Activated CD4-positive, alpha-beta T cell treated with anti-CD3 and anti-CD28 coated beads for 4 hours (primary cell): ENCODE results near the gene DNAH8.

Experiments
- DNase-seq, 2 donors: peaks; one replicate each; pipeline ENCODE4 v3.0.0-alpha.2; 2020

DNAH8 gene

GRCh38 chr6:39056681-39057080 lies 341.6 kb downstream of the DNAH8 start:
- no peak for DNase-seq

- DNase-seq = no peak
Observed at GRCh38 chr6:39057251-39058155, 342.4 kb downstream of the DNAH8 start.

- DNase-seq = no peak
Observed at GRCh38 chr6:39058471-39059147, 343.5 kb downstream of the DNAH8 start.

GRCh38 chr6:39059496-39060310 lies 344.6 kb downstream of the DNAH8 start:
- no peak for DNase-seq

GRCh38 chr6:39060467-39061160 lies 345.5 kb downstream of the DNAH8 start:
- DNase-seq = no peak

- no peak for DNase-seq
Observed at GRCh38 chr6:39061182-39061581, 346.1 kb downstream of the DNAH8 start.

- DNase-seq = no peak
Observed at GRCh38 chr6:39061588-39061987, 346.5 kb downstream of the DNAH8 start.

GRCh38 chr6:39062014-39062740 lies 347.1 kb downstream of the DNAH8 start:
- DNase-seq = no peak

- no peak for DNase-seq
Observed at GRCh38 chr6:39063526-39063925, 348.4 kb downstream of the DNAH8 start.

GRCh38 chr6:39065561-39065960 lies 350.4 kb downstream of the DNAH8 start:
- no peak for DNase-seq

- DNase-seq = no peak
Observed at GRCh38 chr6:39068391-39068790, 353.3 kb downstream of the DNAH8 start.

GRCh38 chr6:39072830-39073229 lies 357.7 kb downstream of the DNAH8 start:
- no peak for DNase-seq

- no peak for DNase-seq
Observed at GRCh38 chr6:39073471-39074355, 358.6 kb downstream of the DNAH8 start.

- DNase-seq = no peak
Observed at GRCh38 chr6:39074486-39074885, 359.4 kb downstream of the DNAH8 start.

- DNase-seq = no peak
Observed at GRCh38 chr6:39075010-39075686, 360.0 kb downstream of the DNAH8 start.

- DNase-seq = no peak
Observed at GRCh38 chr6:39075807-39076622, 360.9 kb downstream of the DNAH8 start.

GRCh38 chr6:39076623-39077535 lies 361.8 kb downstream of the DNAH8 start:
- DNase-seq = no peak

GRCh38 chr6:39077882-39078594 lies 362.9 kb downstream of the DNAH8 start:
- DNase-seq = no peak
